SK-N-SH (cell line): Measurements from ENCODE around the gene SNTG2.

Experiments used
- EP300 ChIP-seq, 2 experiments: IDR thresholded peaks; 2 replicates each; pipeline versions ENCODE4 v1.4.0 to v1.6.1; 2012; ENCODE audit warnings: borderline replicate concordance in 1 of 2, low read depth in 1 of 2, low read length in 1 of 2
- EZH2phosphoT487 ChIP-seq: fragments of 200-600 bp; sonication (generic); IDR thresholded peaks from 2 replicates; pipeline ENCODE4 v1.6.1; 2017; ENCODE audit warnings: low read depth, mixed run types, mild to moderate bottlenecking, antibody characterized with exemption, moderate library complexity, borderline replicate concordance
- POLR2AphosphoS5 ChIP-seq: IDR thresholded peaks from 2 replicates; pipeline ENCODE4 v1.6.1; 2012; ENCODE audit warnings: low read depth, low read length
- YY1 ChIP-seq: IDR thresholded peaks from 2 replicates; pipeline ENCODE4 v1.4.0; 2012; ENCODE audit warnings: low read depth, mild to moderate bottlenecking
- TF ChIP-seq, protein P1 (sequence below): fragments of 200-600 bp; sonication (generic); IDR thresholded peaks from 2 replicates; pipeline ENCODE4 v1.6.1; 2017; ENCODE audit warnings: antibody characterized with exemption, mild to moderate bottlenecking, moderate library complexity

DNA sequence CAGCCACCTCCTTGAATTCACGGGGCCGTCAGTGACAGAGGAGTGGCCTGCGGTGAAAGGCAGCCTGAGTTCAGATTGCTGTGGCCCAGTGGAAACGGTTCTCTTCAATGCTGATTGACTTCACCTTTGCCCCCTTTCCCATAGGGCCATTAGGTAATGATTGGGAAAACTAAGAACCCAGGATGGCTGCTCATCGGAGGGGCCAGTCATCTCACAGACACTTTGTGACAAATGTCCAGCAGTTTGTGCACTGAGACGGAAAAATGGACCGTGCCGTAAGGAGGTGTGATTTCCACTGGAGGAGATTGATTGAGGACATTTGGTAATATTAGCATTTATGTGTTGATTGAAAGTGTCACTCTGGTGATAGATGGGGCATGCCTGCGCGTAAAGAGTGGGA is 402.9 kb downstream of the SNTG2 start:
- TF ChIP-seq EP300 (IDR thresholded peaks at IDR 0.05; ENCODE audit: borderline replicate concordance in 1 of 2, low read depth in 1 of 2, low read length in 1 of 2) (no peak), EZH2phosphoT487 (no peak), POLR2AphosphoS5 (no peak), YY1 (no peak)
- TF ChIP-seq, protein P1, sequence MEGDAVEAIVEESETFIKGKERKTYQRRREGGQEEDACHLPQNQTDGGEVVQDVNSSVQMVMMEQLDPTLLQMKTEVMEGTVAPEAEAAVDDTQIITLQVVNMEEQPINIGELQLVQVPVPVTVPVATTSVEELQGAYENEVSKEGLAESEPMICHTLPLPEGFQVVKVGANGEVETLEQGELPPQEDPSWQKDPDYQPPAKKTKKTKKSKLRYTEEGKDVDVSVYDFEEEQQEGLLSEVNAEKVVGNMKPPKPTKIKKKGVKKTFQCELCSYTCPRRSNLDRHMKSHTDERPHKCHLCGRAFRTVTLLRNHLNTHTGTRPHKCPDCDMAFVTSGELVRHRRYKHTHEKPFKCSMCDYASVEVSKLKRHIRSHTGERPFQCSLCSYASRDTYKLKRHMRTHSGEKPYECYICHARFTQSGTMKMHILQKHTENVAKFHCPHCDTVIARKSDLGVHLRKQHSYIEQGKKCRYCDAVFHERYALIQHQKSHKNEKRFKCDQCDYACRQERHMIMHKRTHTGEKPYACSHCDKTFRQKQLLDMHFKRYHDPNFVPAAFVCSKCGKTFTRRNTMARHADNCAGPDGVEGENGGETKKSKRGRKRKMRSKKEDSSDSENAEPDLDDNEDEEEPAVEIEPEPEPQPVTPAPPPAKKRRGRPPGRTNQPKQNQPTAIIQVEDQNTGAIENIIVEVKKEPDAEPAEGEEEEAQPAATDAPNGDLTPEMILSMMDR: no peak
